K562 (cell line): ENCODE measurements around the gene CFAP20. TPM values are rescaled to one million over a fixed set of nuclear protein-coding genes. Genes with fewer than 3 reads are reported as not detected.

Experiments
- ATAC-seq: fragments of 200-7000 bp; cut with Tn5 transposase; 3 replicates; pipeline ENCODE4 v1.9.1; 2020; ENCODE audit warnings: moderate library complexity
- BruUV-seq: library from RNA; stranded (reverse); fragments of 400-500 nt; replicated peaks from 2 replicates; lab custom pipeline; 2021; lab: Mats Ljungman, UMichigan
- CTCF ChIA-PET: fragments of 300-600 bp; formaldehyde crosslinking; extraction: SDS; loops from one replicate; lab custom pipeline; 2021; ENCODE audit warnings: low intra/inter-chr PET ratio; lab: Yijun Ruan, JAX
- POLR2A ChIA-PET: fragments of 300-600, 350-650 bp; sonication (Branson Sonifier 250); formaldehyde crosslinking; extraction: SDS; loops from one replicate; lab custom pipeline; 2021; ENCODE audit warnings: antibody characterized with exemption, inconsistent platforms; lab: Yijun Ruan, JAX
- DNase-seq, 4 experiments: peaks; one replicate each; pipeline versions ENCODE4 v3.0.0 to v3.0.0-alpha.2; 2011 to 2018; ENCODE audit warnings: low spot score in 3 of 4, mixed read lengths in 3 of 4; ENCODE audit errors: extremely low read depth in 1 of 4
- FAIRE-seq: peaks from 2 replicates; lab custom pipeline; 2011; peaks lifted over from hg19 to GRCh38; lab: Jason Lieb, UNC
- H2AFZ ChIP-seq: 2 replicates; pipeline ENCODE4 v1.6.0; 2011; ENCODE audit warnings: low read depth, low read length, control low read depth, inconsistent platforms
- H3K27ac ChIP-seq: fragments of 200-600 bp; 3 replicates; pipeline ENCODE4 v1.8.0; 2011; ENCODE audit warnings: low read depth, mild to moderate bottlenecking, control low read depth, inconsistent platforms, low read length, moderate library complexity, mixed read lengths; ENCODE audit errors: extremely low read depth
- H3K27me3 ChIP-seq, 2 experiments: fragments of 300-600 bp in 1 of 2; 2 replicates in 1 of 2; 3 replicates in 1 of 2; pipeline versions ENCODE4 v1.6.0 to v1.8.0; 2011; ENCODE audit warnings: inconsistent platforms in 2 of 2, low read length in 2 of 2, mild to moderate bottlenecking in 1 of 2, mixed read lengths in 1 of 2, moderate library complexity in 1 of 2; ENCODE audit not compliant: control insufficient read depth in 2 of 2, insufficient read depth in 2 of 2
- H3K36me3 ChIP-seq: fragments of 300-600 bp; 3 replicates; pipeline ENCODE4 v1.8.0; 2011; ENCODE audit warnings: mild to moderate bottlenecking, low read length, inconsistent platforms; ENCODE audit not compliant: control insufficient read depth, insufficient read depth
- H3K4me1 ChIP-seq, 2 experiments: fragments of 200-600 bp in 1 of 2; replicated peaks in 1 of 2; 2 replicates in 1 of 2; 3 replicates in 1 of 2; pipeline versions ENCODE4 v1.5.1 to v1.8.0; 2011; ENCODE audit warnings: inconsistent platforms in 2 of 2, low read length in 2 of 2, mild to moderate bottlenecking in 1 of 2, mixed read lengths in 1 of 2, moderate library complexity in 1 of 2; ENCODE audit not compliant: control insufficient read depth in 2 of 2, insufficient read depth in 2 of 2
- H3K4me2 ChIP-seq: 2 replicates; pipeline ENCODE4 v1.6.1; 2011; ENCODE audit warnings: low read length, control low read depth, inconsistent platforms, mixed read lengths; ENCODE audit not compliant: insufficient read depth
- H3K4me3 ChIP-seq: fragments of 200-600 bp; sonication (generic), shearing (Covaris generic); 2 replicates; pipeline ENCODE4 v1.5.1; 2016; ENCODE audit warnings: control low read depth, inconsistent platforms
- H3K79me2 ChIP-seq: fragments of 200-600 bp; 3 replicates; pipeline ENCODE4 v1.8.0; 2011; ENCODE audit warnings: low read length, inconsistent platforms; ENCODE audit not compliant: control insufficient read depth, insufficient read depth
- H3K9ac ChIP-seq, 2 experiments: 2 replicates each; pipeline versions ENCODE4 v1.6.0 to v1.6.1; 2011; ENCODE audit warnings: low read depth in 2 of 2, low read length in 2 of 2, control low read depth in 1 of 2, inconsistent platforms in 1 of 2, mild to moderate bottlenecking in 1 of 2, mixed read lengths in 1 of 2; ENCODE audit not compliant: insufficient read depth in 1 of 2
- H3K9me1 ChIP-seq: one replicate; pipeline ENCODE4 v1.6.0; 2011; ENCODE audit warnings: inconsistent platforms, mild to moderate bottlenecking, low read length, moderate library complexity; ENCODE audit not compliant: control insufficient read depth, insufficient read depth
- H3K9me3 ChIP-seq: replicated peaks from 2 replicates; pipeline ENCODE4 v1.5.1; 2011; ENCODE audit warnings: low read depth, low read length, inconsistent platforms; ENCODE audit not compliant: control insufficient read depth, insufficient read depth
- H4K20me1 ChIP-seq: replicated peaks from 2 replicates; pipeline ENCODE4 v1.6.1; 2011; ENCODE audit warnings: low read length, inconsistent platforms, mixed read lengths; ENCODE audit not compliant: control insufficient read depth, insufficient read depth
- ATF3 ChIP-seq, 2 experiments: fragments of 450-650 bp in 1 of 2; sonication (generic) in 1 of 2; formaldehyde crosslinking in 1 of 2; IDR thresholded peaks in 1 of 2; conservative IDR thresholded peaks in 1 of 2; 2 replicates each; pipeline versions ENCODE4 v1.6.1 to v1.8.1; 2016 to 2023; ENCODE audit warnings: mild to moderate bottlenecking in 2 of 2, moderate library complexity in 2 of 2, inconsistent platforms in 1 of 2, missing genetic modification reagents in 1 of 2
- CHD4 ChIP-seq: fragments of 200-600 bp; sonication (generic); IDR thresholded peaks from 3 replicates; pipeline ENCODE4 v1.6.1; 2012; ENCODE audit warnings: low read depth, mild to moderate bottlenecking, mixed read lengths, low read length, inconsistent platforms; ENCODE audit not compliant: insufficient read depth, insufficient replicate concordance, poor library complexity, severe bottlenecking
- KDM5B ChIP-seq: fragments of 200-600 bp; sonication (generic); IDR thresholded peaks from 2 replicates; pipeline ENCODE4 v1.6.1; 2012; ENCODE audit warnings: low read depth, mild to moderate bottlenecking, moderate library complexity, low read length, control low read depth, inconsistent platforms; ENCODE audit not compliant: insufficient replicate concordance
- RBM25 ChIP-seq: fragments of 200-400 bp; formaldehyde crosslinking; IDR thresholded peaks from 2 replicates; pipeline ENCODE4 v1.6.1; 2018; ENCODE audit warnings: low read length, low read depth, moderate library complexity; ENCODE audit not compliant: severe bottlenecking
- ZNF354B ChIP-seq: fragments of 250-450 bp; sonication (Bioruptor Pico); IDR thresholded peaks from 2 replicates; pipeline ENCODE4 v1.4.0; 2020
- ZNF507 ChIP-seq: conservative IDR thresholded peaks from 2 replicates; pipeline ENCODE4 v1.6.1; 2017; ENCODE audit warnings: missing genetic modification characterization, missing compliant biosample characterization
- WGBS: fragments of 100-300 bp; shearing (Covaris generic); methylation state at CpG from one replicate; pipeline ENCODE4 v1.1.6; 2016; ENCODE audit warnings: low coverage, mixed read lengths; ENCODE audit not compliant: insufficient coverage; ENCODE audit errors: missing lambda C conversion rate; 5-methylcytosine and 5-hydroxymethylcytosine counted together
- in situ Hi-C: fragments of 300-500 bp; cut with MboI; formaldehyde crosslinking; loops from 4 replicates; pipeline ENCODE4 v1.15.0; 2018; ENCODE audit warnings: inconsistent platforms, mixed read lengths
- intact Hi-C: fragments of 100-400 bp; cut with micrococcal nuclease; formaldehyde crosslinking; loops from 2 replicates; pipeline ENCODE4 v1.14.2; 2022
- polyA plus RNA-seq, 8 experiments: library from polyadenylated mRNA; depleted of rRNA in 4 of 8; stranded (reverse) in 5 of 8; unstranded in 3 of 8; fragments of >200 nt; fragmentation: Nextera tagmentation in 2 of 8; fragmentation: Illumina TruSeq in 1 of 8; extraction: Ambion mirVana in 2 of 8; extraction: Trizol in 1 of 8; gene quantifications; 2 replicates each; pipeline versions ENCODE4 v1.2.1 to v1.2.3, GENCODE V29; 2011 to 2014; ENCODE audit warnings: inconsistent platforms in 1 of 8, missing spikeins in 1 of 8
- total RNA-seq, 7 experiments: library from RNA; depleted of rRNA in 6 of 7; stranded (reverse); fragments of >200 nt in 6 of 7; fragmentation: Illumina TruSeq in 2 of 7; extraction: Trizol in 2 of 7; gene quantifications; 2 replicates each; pipeline versions ENCODE4 v1.2.1 to v1.2.3, GENCODE V29; 2011 to 2021; ENCODE audit warnings: low replicate concordance in 1 of 7

The CFAP20 gene
- total and polyA plus RNA-seq, 9 of the 15 experiments (the other 6 are each of a cell fraction or from before 2014, with no cell fraction given), result 20.5 to 90.5 (median 75.3) TPM

- Histone ChIP-seq H2AFZ (no peak overlapping the region), H3K4me2 (no peak overlapping the region), H4K20me1 (no peaks in the 10 kb centered on the region), H3K27ac (no peak overlapping the region), H3K9me1 (no peaks in the 10 kb centered on the region)
- no peak for DNase-seq
- WGBS, result 16% methylated on average over 2 of the region's 2 CpGs
- CTCF ChIA-PET, result no interaction called here
- TF ChIP-seq KDM5B (no peak), ATF3 (IDR thresholded peaks at IDR 0.05) (0 out of 2 replicates have a peak, but pooled peaks have one; percentile 15), ATF3 (CRISPR knock-in tag; conservative IDR thresholded peaks at IDR 0.05) (no peak)
- TF ChIP-seq, all 486 proteins: peak for 1
- POLR2A ChIA-PET, result interaction anchor here (0.6 to 0.8 kb wide), 2 partner anchors 9 to 238 kb away, joined by 3 read pairs; no protein-coding TSS in a partner anchor
- in situ Hi-C loops (no loop called here), intact Hi-C loops (no loop called here)
- H3K79me2 ChIP-seq, result no peaks in the 10 kb centered on the region
- H3K4me3 ChIP-seq, result no peak overlapping the region
- no TSS peak for BruUV-seq
- H3K4me1 ChIP-seq, result no peaks in the 10 kb centered on the region; a peak in 1 of 5 replicates
- H3K9ac ChIP-seq, result no peak overlapping the region
- no peaks in the 10 kb centered on the region for H3K9me3 ChIP-seq
- H3K36me3 ChIP-seq, result no peaks in the 10 kb centered on the region
- ATAC-seq (no peak), FAIRE-seq (no peak)
- no peaks in the 10 kb centered on the region; a peak in 1 of 5 replicates for H3K27me3 ChIP-seq
Measured at GRCh38 chr16:58148099-58148498, 18.9 kb upstream of the CFAP20 start.

- no peaks in the 10 kb centered on the region for H3K4me1 ChIP-seq
- H3K9ac ChIP-seq, result no peak overlapping the region
- peaks cover 3% of the 10 kb centered on the region; the same call in 1 of the 2 replicates for H3K9me3 ChIP-seq
- no peak overlapping the region for H3K27ac ChIP-seq
- ChIA-PET POLR2A (no interaction called here), CTCF (no interaction called here)
- 0 out of 2 replicates have a peak, but pooled peaks have one; percentile 43 for TF ChIP-seq ZNF354B
- TF ChIP-seq ZNF507 (tag), result peak; percentile 94
- no peak for TF ChIP-seq CHD4
- peak; percentile 57 for TF ChIP-seq RBM25
- FAIRE-seq, result no peak
- no peaks in the 10 kb centered on the region for H3K79me2 ChIP-seq
- in situ Hi-C loops, result no loop called here
- intact Hi-C loops, result no loop called here
- no peak overlapping the region for H3K4me2 ChIP-seq
- H3K27me3 ChIP-seq, result no peaks in the 10 kb centered on the region
- H4K20me1 ChIP-seq, result no peaks in the 10 kb centered on the region
- H3K9me1 ChIP-seq, result no peaks in the 10 kb centered on the region
- no peaks in the 10 kb centered on the region for H3K36me3 ChIP-seq
- BruUV-seq, result no TSS peak
- no peak for ATAC-seq
- no peak overlapping the region for H3K4me3 ChIP-seq
- H2AFZ ChIP-seq, result no peak overlapping the region
- no peak for DNase-seq
Measured at GRCh38 chr16:58138852-58139251, 9.7 kb upstream of the CFAP20 start.
